SIG-M5 (cell line): ENCODE data around the gene OR56A5.
"Not testable (repeated sequence)": the region's sequence is repeated elsewhere in the genome, so short reads cannot be mapped to it uniquely, and the experiment has no call there.

Source experiments
- DNase-seq: peaks from one replicate; lab custom pipeline; 2025; lab: John Stamatoyannopoulos, UW

OR56A5 gene, protein sequence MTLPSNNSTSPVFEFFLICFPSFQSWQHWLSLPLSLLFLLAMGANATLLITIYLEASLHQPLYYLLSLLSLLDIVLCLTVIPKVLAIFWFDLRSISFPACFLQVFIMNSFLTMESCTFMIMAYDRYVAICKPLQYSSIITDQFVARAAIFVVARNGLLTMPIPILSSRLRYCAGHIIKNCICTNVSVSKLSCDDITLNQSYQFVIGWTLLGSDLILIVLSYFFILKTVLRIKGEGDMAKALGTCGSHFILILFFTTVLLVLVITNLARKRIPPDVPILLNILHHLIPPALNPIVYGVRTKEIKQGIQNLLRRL

DNA sequence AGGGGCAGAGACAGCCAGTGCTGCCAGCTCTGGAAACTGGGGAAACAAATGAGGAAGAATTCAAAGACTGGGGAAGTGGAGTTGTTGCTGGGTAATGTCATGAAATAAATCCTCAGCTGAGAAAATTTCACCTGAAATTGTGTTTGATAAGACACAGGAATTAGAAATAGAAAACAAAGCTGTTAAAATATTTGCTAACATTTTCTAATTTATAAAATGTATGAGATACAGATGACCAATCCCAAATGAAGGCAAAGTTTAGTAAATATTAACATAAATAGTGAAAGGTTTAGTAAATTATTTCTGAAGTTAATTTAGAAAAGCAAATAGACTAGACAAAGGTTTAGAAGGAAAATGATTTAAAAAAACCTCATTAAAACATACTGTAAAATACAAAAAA is at the start of gene OR56A5:
Gene OR56A5, minus strand, starts transcription at position 101 of the 400 bp plus-strand sequence. Its CDS starts 0 bp downstream, at position 101.
- DNase-seq: no peak

GRCh38 chr11:6013042-6013441 is 44.7 kb upstream of the OR56A5 start:
- DNase-seq: no peak

- peak; percentile 66 for DNase-seq
These were observed 43.9 kb upstream of the OR56A5 start for GRCh38 chr11:6012035-6012668.

- no peak for DNase-seq
These were observed 38.6 kb upstream of the OR56A5 start, which contains the start of gene OR56A4 for GRCh38 chr11:6006846-6007245. Gene OR56A4, minus strand, starts transcription at chr11:6006946. Its CDS starts 3,954 bp downstream, at chr11:6002992.

DNA sequence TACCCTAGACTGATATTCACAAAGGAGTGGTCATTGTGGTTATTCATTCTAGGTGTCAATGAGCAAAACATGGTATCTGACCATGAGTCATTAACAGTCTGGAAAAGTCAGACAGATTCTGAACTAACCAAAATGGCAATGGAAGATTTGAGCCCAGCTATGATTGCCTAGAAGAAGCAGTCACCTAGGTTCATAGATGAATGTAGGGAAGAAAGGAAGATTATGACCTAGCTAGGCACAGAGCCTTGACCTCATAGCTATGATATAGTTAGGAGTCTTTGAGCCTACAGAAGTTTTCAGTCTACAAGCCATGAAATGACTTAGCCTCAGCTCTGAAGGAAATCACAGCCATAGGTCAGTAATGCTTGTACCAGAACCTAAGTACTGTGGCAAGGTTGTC is 38.1 kb upstream of the OR56A5 start:
- no peak for DNase-seq

- DNase-seq: no peak
These were observed 34.0 kb upstream of the OR56A5 start for GRCh38 chr11:6002202-6002699.

DNA sequence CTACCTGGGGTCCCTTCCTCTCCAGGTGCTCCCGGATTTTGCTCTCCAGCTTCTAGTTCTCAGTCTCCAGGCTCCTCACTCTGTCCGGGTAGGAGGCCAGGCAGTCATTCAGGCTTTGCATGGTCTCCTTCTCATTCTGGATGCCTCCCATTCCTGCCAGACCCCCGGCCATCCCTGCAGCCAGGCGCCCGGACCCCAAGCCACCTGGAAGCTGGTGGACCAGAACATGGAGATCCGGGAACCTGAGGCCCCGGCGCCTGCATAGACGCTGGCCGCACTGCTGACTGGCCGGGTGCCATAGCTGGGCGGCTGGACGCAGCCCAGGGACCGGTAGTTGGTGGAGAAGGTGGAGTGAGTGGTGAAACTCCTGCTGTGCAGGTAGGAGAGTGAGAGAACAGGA is 26.5 kb upstream of the OR56A5 start:
- DNase-seq: no peak

DNA sequence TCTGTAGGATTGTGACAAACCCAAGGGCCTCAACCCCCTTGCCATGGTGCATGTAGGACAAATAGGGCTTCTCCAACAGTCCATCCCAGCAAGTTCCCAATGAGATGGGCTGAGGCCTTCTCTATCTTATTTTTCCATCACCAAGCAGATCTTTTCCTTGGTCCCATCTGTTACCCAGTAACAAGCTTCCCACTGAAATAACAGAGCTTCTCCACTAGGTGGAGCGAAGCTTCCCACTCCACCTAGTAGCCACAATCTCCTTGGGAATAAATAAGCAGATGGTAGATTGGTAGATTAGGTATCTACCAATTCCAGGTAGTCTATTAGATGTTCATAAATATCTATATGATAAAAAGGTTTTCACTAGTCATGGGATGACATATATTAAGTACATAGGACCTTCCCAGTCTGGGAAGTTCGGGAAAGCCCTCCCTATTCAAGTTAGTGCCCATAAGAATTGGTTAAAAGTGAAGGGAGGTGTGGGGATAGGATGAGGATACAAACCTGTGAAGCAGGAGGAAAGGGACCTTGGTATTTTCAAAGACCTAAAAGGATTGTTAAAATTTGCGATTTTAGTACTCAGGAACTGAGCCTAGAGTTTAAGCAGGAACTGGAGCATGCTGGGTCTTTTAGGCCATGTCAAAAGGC is 24.4 kb upstream of the OR56A5 start:
- no peak for DNase-seq

DNA sequence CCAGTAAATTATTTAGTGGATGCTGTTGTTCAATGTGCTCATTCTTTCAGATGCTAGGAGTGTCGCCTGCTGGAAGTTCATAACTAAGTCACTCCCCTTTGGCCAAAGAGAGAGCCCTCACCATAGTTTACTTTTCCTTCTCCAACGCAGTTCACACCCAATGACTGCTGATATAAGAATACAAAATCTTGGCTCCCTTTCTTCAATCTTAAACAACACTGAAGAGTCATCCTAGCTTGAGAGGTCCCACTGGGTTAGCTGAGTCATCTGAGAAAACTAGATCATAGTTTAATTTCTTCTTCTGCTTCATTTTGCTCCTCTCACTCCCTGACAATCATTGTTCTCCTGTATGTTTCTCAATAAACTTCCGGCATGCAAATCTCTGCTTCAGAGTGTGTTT is 23.9 kb upstream of the OR56A5 start:
- no peak for DNase-seq

- DNase-seq: no peak
These were observed 20.9 kb upstream of the OR56A5 start for GRCh38 chr11:5989203-5989602.

DNA sequence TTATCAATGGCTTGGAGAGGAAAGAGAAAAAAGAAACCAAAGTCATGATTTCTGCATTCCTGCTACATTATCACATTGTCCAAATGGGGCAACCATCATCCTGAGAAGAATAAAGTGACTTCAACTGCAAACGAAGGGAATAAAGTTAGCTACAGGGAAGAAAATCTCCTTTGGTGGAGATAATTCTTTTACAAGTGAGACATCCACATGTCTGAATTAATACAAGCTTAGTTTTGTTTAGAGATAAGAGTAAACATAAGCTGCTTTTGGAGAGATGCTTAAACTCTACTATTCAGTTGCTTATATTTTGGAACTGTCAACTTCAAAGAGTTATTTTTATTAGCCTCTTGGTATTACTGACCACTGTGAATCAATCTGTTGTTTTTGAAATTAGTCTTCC is 18.6 kb upstream of the OR56A5 start, which contains the start of gene OR52L1:
Gene OR52L1, minus strand, starts transcription at position 101 of the 400 bp plus-strand sequence. Its CDS starts 55 bp downstream, at position 46.
- DNase-seq: no peak

GRCh38 chr11:5983443-5983842 is 15.1 kb upstream of the OR56A5 start:
- no peak for DNase-seq

DNA sequence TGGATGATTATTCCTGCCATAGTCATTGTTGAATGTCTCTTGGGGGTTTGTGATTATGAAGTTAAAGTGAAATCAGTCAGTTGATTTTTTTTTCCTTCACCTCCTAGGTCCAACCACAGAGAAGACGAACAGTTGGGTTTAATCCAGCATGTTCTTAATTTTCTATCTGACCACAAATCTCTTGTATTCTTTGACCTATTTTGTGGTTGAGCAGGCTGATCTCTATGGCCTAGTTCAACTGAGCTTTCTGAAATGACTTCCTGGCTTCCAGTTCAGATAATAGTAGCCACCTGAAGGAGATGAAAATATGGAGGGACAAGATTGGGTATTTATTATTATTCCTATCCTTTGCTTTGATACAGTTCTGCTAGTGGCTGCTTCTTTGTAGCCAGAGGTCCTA is 5.2 kb upstream of the OR56A5 start:
- DNase-seq: no peak

DNA sequence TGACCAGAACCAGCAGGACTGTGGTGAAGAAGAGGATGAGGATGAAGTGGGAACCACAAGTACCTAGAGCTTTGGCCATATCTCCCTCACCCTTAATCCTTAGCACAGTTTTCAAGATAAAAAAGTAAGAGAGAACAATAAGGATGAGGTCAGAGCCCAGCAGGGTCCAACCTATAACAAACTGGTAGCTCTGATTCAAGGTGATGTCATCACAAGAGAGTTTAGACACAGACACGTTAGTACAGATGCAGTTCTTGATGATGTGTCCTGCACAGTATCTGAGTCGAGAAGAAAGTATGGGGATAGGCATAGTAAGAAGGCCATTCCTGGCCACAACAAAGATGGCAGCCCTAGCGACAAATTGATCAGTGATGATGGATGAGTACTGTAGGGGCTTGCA is 586 bp downstream of the OR56A5 start:
- DNase-seq: no peak

- DNase-seq: no peak
These were observed 1.3 kb downstream of the OR56A5 start for GRCh38 chr11:5966958-5967357.

GRCh38 chr11:5960704-5961320 is 7.5 kb downstream of the OR56A5 start:
- DNase-seq: not testable (repeated sequence)

DNA sequence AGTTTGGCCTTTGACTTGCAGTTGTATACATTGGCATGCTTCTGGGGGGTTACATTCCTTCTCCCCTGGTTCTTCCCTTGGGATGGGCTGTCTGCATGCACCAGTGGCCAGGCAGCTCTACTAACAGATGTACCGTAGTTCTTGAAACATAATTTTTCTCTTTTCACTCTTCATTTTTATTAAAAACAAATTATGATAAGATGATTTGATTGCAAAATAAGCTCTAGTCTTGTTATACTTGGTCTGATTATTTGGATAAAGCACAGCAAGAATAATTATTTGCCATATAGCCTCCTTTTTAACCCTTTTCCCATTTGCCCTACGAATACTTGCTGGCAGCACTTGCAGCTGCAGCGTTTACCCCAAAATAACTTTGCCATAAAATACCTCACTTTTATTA is 12.7 kb downstream of the OR56A5 start:
- no peak for DNase-seq

GRCh38 chr11:5941951-5942350 is 26.3 kb downstream of the OR56A5 start, which contains the start of gene OR56A3:
Gene OR56A3, plus strand, starts transcription at chr11:5942251. Its CDS starts 5,096 bp downstream, at chr11:5947347.
- no peak for DNase-seq

DNA sequence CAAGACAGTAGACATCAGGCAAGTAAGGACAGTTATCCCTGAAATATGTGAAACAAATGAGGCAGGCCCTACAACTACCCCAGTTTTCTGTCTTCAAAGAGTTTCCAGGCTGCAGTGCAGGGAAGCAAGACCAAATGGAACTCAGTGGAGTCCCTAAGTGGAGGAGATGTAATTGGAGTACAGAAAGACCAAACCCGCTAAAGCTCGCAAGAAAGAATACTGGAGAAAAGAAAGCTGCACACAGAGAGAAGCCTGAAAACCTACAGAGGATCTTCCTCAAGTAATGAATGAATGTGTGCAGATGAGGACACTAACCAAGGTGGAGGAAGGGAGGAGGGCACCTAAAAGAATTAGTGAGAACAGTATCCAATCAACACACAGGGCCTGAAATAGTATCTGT is 27.5 kb downstream of the OR56A5 start:
- no peak for DNase-seq

DNA sequence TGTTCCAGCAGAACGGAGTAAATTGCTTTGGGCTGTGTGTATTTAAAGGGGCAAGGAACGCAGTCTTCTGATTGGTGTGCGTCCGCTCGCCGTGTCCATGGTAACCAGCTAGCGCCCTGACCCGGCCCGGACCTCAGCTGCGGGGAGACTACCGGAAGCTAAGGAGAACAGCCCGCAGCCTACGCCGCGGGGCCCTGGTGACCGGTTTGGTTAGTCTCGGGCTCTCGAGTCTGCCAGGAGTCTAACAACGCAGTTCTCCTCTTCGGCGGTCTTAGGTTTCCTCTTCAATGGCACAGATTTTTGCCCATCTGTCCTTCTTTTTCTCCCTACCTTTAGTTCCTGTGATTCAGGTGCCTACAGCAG is 29.7 kb downstream of the OR56A5 start:
- DNase-seq: no peak

DNA sequence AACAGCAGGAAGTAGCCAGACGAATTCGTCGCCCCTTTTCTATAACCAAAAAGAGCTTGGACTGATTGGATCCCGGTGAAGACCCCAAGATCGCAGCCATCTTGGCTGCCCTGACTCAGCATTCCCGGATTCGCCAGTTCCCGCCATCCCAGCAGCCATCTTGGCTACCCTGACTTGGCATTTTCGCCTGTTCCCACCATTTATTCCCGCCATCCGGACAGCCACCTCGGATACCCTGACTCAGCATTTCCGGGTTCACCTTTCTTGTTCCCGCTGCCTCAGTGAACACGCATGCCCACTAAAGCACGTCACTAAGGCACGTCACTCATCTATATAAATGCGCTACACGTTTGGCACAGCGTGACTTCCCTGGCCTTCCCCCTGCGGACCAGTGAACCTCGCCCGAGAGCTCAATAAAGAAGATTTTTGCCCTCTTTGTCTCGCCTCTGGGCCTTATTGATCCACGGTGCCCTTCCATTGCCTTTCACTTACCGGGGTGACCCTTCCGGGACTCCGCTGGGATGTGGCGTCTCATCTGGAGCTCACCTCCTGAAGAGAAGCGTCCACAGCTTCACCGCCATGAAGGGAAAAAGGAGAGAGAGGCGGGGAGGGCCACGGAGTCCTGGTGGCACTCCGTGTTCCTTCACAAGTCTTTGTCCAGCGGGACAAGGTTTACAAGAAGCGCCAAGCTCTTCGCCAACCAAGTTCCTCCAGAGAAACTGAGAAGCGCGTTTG is 30.3 kb downstream of the OR56A5 start:
- no peak for DNase-seq

DNA sequence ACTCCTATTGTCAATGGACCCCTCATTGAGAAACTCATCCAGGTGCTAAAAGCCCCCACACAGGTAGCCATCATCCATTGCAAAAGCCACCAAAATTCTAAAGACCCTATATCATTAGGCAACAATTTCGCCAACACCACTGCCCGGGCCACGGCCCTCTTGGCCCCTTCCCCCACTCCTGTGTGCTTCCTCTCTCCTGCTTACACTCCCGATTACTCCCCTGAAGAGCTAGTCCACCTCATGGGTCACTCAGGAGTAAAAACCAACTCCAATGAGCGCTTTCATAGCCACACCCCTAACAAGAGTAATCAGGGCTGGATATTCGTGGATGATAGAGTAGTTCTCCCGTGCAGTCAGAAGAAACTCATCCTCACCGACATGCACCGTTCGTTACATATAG is 35.2 kb downstream of the OR56A5 start:
- no peak for DNase-seq
